ENCODE results near the gene ZCCHC24. TPM values are rescaled to one million over a fixed set of nuclear protein-coding genes. Genes with fewer than 3 reads are reported as not detected.

The ZCCHC24 gene
- total and polyA plus RNA-seq, 8 donors: 9.7 to 60.3 (median 34.3) TPM

DNA sequence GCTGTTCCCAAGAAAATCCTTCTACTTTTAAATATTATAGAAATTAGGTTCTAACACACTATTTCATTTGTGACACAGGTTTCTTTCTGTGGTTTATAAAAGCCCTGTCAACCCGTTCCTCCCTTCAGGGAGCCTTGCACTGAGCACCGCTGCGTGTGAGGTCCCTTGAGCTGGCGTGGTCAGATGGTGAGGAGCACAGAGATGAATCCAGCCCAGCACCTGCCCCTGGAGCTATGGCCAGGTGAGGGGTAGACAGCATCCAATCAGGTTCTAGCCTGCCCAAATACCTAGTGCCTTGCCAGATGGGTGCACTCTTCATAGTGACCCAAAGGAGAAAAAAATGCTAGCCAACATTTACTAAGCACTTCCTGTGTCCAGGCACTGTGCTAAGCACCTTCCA is 15.7 kb downstream of the ZCCHC24 start:
- Histone ChIP-seq H3K36me3 (peaks cover 4 to 51% (median 46%) of the 10 kb centered on the region in 4 donors), H3K4me3 (no peak overlapping the region), H3K27me3 (no peaks in the 10 kb centered on the region), H3K4me1 (peaks cover 27 to 70% (median 46%) of the 10 kb centered on the region in 4 donors), H3K27ac (peak overlapping the region in 4 of 5 donors; percentile 4 to 95 (median 50)), H3K9me3 (no peaks in the 10 kb centered on the region)
- intact Hi-C loops (cut with DNase I; ENCODE audit: low total_unique reads): no loop called here
- WGBS, 5 donors: 81 to 90% (median 89%) methylated on average over 4 of the region's 4 CpGs
- TF ChIP-seq EP300 (IDR thresholded peaks at IDR 0.05) (no peak), POLR2AphosphoS5 (IDR thresholded peaks at IDR 0.05) (no peak), CTCF (IDR thresholded peaks at IDR 0.05) (no peak), POLR2A (IDR thresholded peaks at IDR 0.05) (no peak)
- no peak for DNase-seq

DNA sequence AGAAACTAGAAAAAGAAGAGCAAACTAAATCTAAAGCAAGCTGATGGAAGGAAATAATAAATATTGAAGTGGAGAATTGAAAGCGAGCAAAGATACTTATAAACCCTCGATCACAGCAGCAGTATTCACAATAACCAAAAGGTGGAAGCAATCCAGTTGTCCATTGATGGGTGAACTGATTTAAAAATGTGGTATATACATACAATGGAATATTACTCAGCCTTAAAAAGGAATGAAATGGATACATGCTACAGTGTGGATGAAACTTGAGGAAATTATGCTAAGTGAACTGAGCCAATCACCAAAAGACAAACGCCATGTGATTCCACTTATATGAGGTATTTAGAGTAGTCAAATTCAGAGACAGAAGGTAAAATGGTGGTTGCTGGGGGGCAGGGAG is 17.5 kb downstream of the ZCCHC24 start:
- H3K9me3 ChIP-seq: no peaks in the 10 kb centered on the region
- H3K4me3 ChIP-seq: no peak overlapping the region
- no peak overlapping the region for H3K27ac ChIP-seq
- DNase-seq: no peak
- 86 to 99% (median 97%) methylated on average over 3 of the region's 3 CpGs for WGBS, 5 donors
- no peak for TF ChIP-seq EP300 (IDR thresholded peaks at IDR 0.05)
- TF ChIP-seq CTCF (IDR thresholded peaks at IDR 0.05): no peak
- no peak for TF ChIP-seq POLR2A (IDR thresholded peaks at IDR 0.05)
- TF ChIP-seq POLR2AphosphoS5 (IDR thresholded peaks at IDR 0.05): no peak
- peaks cover 25 to 69% (median 43%) of the 10 kb centered on the region in 4 donors for H3K4me1 ChIP-seq
- no peaks in the 10 kb centered on the region for H3K27me3 ChIP-seq
- peaks cover 4 to 55% (median 46%) of the 10 kb centered on the region in 4 donors for H3K36me3 ChIP-seq
- intact Hi-C loops (cut with DNase I; ENCODE audit: low total_unique reads): no loop called here

DNA sequence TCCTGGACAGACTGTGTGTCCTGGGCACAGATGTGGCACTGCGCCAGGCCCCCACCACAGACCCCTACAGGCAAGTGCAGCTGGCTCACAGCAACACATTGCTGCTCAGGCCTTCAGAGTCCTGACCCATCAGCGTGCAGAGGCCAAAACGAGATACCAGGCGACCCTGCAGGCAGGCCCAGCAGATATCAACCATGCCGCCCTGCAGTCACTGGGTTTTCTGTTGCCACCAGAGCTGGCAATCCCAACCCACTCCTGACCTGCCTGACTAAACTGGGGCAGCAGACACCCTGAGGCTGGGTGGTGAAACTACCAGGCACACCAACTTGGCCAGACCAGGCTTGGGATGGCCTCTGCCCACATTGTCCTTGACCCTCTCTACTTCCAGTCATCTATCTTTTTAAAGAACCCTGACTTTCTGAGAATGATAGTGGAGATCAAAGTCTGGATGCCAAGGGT is 20.3 kb downstream of the ZCCHC24 start:
- H3K27ac ChIP-seq: peak overlapping the region; percentile 60 to 83 (median 77)
- no peak for DNase-seq
- intact Hi-C loops (cut with DNase I; ENCODE audit: low total_unique reads): no loop called here
- 34 to 59% (median 44%) methylated on average over 5 of the region's 5 CpGs for WGBS, 5 donors
- no peaks in the 10 kb centered on the region for H3K27me3 ChIP-seq
- H3K4me3 ChIP-seq: no peak overlapping the region
- H3K9me3 ChIP-seq: no peaks in the 10 kb centered on the region
- no peak for TF ChIP-seq POLR2A (IDR thresholded peaks at IDR 0.05)
- TF ChIP-seq POLR2AphosphoS5 (IDR thresholded peaks at IDR 0.05): no peak
- no peak for TF ChIP-seq EP300 (IDR thresholded peaks at IDR 0.05)
- no peak for TF ChIP-seq CTCF (IDR thresholded peaks at IDR 0.05)
- peaks cover 31 to 70% (median 43%) of the 10 kb centered on the region in 4 donors for H3K4me1 ChIP-seq
- H3K36me3 ChIP-seq: peaks cover 0 to 31% (median 22%) of the 10 kb centered on the region in 4 donors

DNA sequence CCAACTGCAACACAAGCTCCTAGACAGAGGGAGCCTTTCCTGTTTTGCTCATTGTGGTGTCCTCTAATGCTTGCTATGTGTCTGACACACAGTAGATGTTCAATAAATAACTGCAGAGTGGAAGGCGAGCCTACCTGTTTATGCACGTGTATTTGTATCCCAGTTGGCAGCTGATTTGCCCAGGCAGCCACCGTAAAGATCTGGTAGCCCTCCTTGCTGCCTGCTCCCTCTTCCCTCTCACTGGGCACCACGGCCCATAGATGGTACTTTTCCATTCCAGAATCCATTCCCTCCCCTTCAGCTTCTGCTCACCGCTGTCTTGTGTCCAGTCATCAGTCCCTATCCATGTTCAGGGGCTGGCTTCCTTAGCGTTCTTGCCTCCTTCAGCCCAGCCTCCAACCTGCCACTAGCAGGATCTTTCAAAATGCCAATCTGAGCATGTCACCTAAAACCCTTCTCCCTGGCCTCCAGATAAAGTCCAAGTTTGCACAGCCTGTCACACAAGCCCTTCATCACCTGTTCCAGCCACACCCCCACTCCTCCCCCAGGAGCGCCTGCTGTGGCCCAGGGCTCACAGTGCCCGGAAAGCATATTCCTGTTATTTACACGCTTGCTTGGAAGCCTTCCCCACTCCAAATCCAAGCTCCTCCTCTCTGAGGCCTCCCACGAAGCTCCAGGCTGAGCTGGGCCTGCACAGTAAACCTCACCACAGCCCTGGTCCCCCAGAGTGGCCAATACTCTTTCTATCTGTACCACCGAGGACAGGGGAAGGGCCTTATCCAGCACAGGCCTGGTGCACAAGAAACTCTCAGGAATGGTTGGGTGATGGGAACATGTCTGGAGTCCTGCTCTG is 21.0 kb downstream of the ZCCHC24 start:
- Histone ChIP-seq H3K4me3 (no peak overlapping the region), H3K27ac (peak overlapping the region; percentile 60 to 83 (median 77)), H3K9me3 (no peaks in the 10 kb centered on the region), H3K4me1 (peaks cover 30 to 72% (median 49%) of the 10 kb centered on the region in 4 donors), H3K27me3 (no peaks in the 10 kb centered on the region), H3K36me3 (peaks cover 0 to 26% (median 17%) of the 10 kb centered on the region in 4 donors)
- TF ChIP-seq POLR2A (IDR thresholded peaks at IDR 0.05): no peak
- peak in 2 of 3 donors; percentile 9 to 68 for TF ChIP-seq POLR2AphosphoS5 (IDR thresholded peaks at IDR 0.05)
- WGBS, 5 donors: 22 to 35% (median 33%) methylated on average over 9 to 11 of the region's 11 CpGs
- peak; percentile 79 to 86 for DNase-seq
- intact Hi-C loops (cut with DNase I; ENCODE audit: low total_unique reads): no loop called here

Measured in stomach (tissue), 9 donors.